ENCODE measurements around the gene ERICH6. TPM values are rescaled to one million over a fixed set of nuclear protein-coding genes. Genes with fewer than 3 reads are reported as not detected.
"Not testable (repeated sequence)": the region's sequence is repeated elsewhere in the genome, so short reads cannot be mapped to it uniquely, and the experiment has no call there.

Gene ERICH6
- polyA plus RNA-seq, 3 donors, result 0.04 TPM; not detected in 2

GRCh38 chr3:150626148-150626930 lies 77.4 kb downstream of the ERICH6 start:
- 100% methylated on average over 2 of the region's 2 CpGs for WGBS (ENCODE audit: insufficient coverage)
- H3K36me3 ChIP-seq (replicated peaks in 1 of 2; ENCODE audit: control insufficient read depth in 1 of 2, insufficient read depth in 2 of 2, low read length in 2 of 2), result peaks cover 58 to 72% of the 10 kb centered on the region in 2 donors
- H3K4me3 Mint-ChIP-seq, result no peak overlapping the region

GRCh38 chr3:150623945-150624344 lies 79.8 kb downstream of the ERICH6 start:
- no peak overlapping the region for H3K9ac ChIP-seq (ENCODE audit: insufficient read depth, low read length, poor library complexity, severe bottlenecking)
- no peak overlapping the region for H2AFZ ChIP-seq (ENCODE audit: insufficient read depth, low read depth, low read length, poor library complexity, severe bottlenecking)
- no peak overlapping the region for H3K4me3 ChIP-seq (replicated peaks in 1 of 3; ENCODE audit: low read depth in 2 of 3, low read length in 3 of 3)
- peaks cover 45 to 65% of the 10 kb centered on the region in 2 donors for H3K36me3 ChIP-seq (replicated peaks in 1 of 2; ENCODE audit: control insufficient read depth in 1 of 2, insufficient read depth in 2 of 2, low read length in 2 of 2)
- Mint-ChIP-seq H3K27me3 (ENCODE audit: low read depth in 3 of 3) (no peaks in the 10 kb centered on the region), H3K9me3 (no peaks in the 10 kb centered on the region), H3K4me1 (peaks cover 9% of the 10 kb centered on the region), H3K4me3 (no peak overlapping the region), H3K27ac (peak overlapping the region in 1 of 7 donors; percentile 47), H3K36me3 (peaks cover 46 to 59% of the 10 kb centered on the region in 2 donors)
- no peaks in the 10 kb centered on the region for H3K9me3 ChIP-seq (replicated peaks in 1 of 2; ENCODE audit: control insufficient read depth in 1 of 2, insufficient read depth in 1 of 2, low read length in 2 of 2)
- intact Hi-C loops (cut with micrococcal nuclease), result no loop called here
- no peak for DNase-seq
- no peak for TF ChIP-seq CTCF (IDR thresholded peaks at IDR 0.05)
- H4K20me1 ChIP-seq (ENCODE audit: insufficient read depth, low read length), result peaks cover 73% of the 10 kb centered on the region
- H3K79me2 ChIP-seq (ENCODE audit: insufficient read depth, low read length), result peaks cover 44% of the 10 kb centered on the region
- H3K27ac ChIP-seq (ENCODE audit: low read depth in 1 of 2, low read length in 2 of 2), result no peak overlapping the region
- WGBS (ENCODE audit: insufficient coverage), result no CpG with 5 or more reads among the region's 1 CpG
- no peaks in the 10 kb centered on the region for H3K4me1 ChIP-seq (ENCODE audit: control insufficient read depth in 1 of 2, insufficient read depth in 2 of 2, low read length in 2 of 2)
- H3K4me2 ChIP-seq (replicated peaks; ENCODE audit: extremely low read depth, low read length, poor library complexity, severe bottlenecking), result no peak overlapping the region
- no peaks in the 10 kb centered on the region for H3K27me3 ChIP-seq (ENCODE audit: control insufficient read depth in 2 of 2, insufficient read depth in 2 of 2, low read length in 2 of 2)

More at GRCh38 chr3:150626148-150626930, 77.4 kb downstream of the ERICH6 start:
- DNase-seq, result no peak
- no peaks in the 10 kb centered on the region for H3K27me3 Mint-ChIP-seq (ENCODE audit: low read depth in 3 of 3)
- peak overlapping the region in 1 of 7 donors; percentile 81 for H3K27ac Mint-ChIP-seq
- no peak overlapping the region for H3K4me3 ChIP-seq (replicated peaks in 1 of 3; ENCODE audit: low read depth in 2 of 3, low read length in 3 of 3)
- no peaks in the 10 kb centered on the region for H3K4me1 ChIP-seq (ENCODE audit: control insufficient read depth in 1 of 2, insufficient read depth in 2 of 2, low read length in 2 of 2)
- H3K4me2 ChIP-seq (replicated peaks; ENCODE audit: extremely low read depth, low read length, poor library complexity, severe bottlenecking), result no peak overlapping the region
- no peaks in the 10 kb centered on the region for H3K9me3 Mint-ChIP-seq
- no peak for TF ChIP-seq CTCF (IDR thresholded peaks at IDR 0.05)
- H4K20me1 ChIP-seq (ENCODE audit: insufficient read depth, low read length), result peaks cover 50% of the 10 kb centered on the region
- peaks cover 20% of the 10 kb centered on the region for H3K79me2 ChIP-seq (ENCODE audit: insufficient read depth, low read length)
- peak overlapping the region in 1 of 2 donors; percentile 12 for H3K27ac ChIP-seq (ENCODE audit: low read depth in 1 of 2, low read length in 2 of 2)
- H3K27me3 ChIP-seq (ENCODE audit: control insufficient read depth in 2 of 2, insufficient read depth in 2 of 2, low read length in 2 of 2), result no peaks in the 10 kb centered on the region
- intact Hi-C loops (cut with micrococcal nuclease), result no loop called here
- H3K36me3 Mint-ChIP-seq, result peaks cover 57 to 68% of the 10 kb centered on the region in 2 donors
- no peaks in the 10 kb centered on the region for H3K9me3 ChIP-seq (replicated peaks in 1 of 2; ENCODE audit: control insufficient read depth in 1 of 2, insufficient read depth in 1 of 2, low read length in 2 of 2)
- H3K4me1 Mint-ChIP-seq, result peaks cover 4% of the 10 kb centered on the region
- H2AFZ ChIP-seq (ENCODE audit: insufficient read depth, low read depth, low read length, poor library complexity, severe bottlenecking), result no peak overlapping the region
- no peak overlapping the region for H3K9ac ChIP-seq (ENCODE audit: insufficient read depth, low read length, poor library complexity, severe bottlenecking)

GRCh38 chr3:150622955-150623354 lies 80.8 kb downstream of the ERICH6 start:
- H3K27ac ChIP-seq (ENCODE audit: low read depth in 1 of 2, low read length in 2 of 2); H3K4me1 ChIP-seq (ENCODE audit: control insufficient read depth in 1 of 2, insufficient read depth in 2 of 2, low read length in 2 of 2); intact Hi-C loops (cut with micrococcal nuclease); H2AFZ ChIP-seq (ENCODE audit: insufficient read depth, low read depth, low read length, poor library complexity, severe bottlenecking); H3K4me2 ChIP-seq (replicated peaks; ENCODE audit: extremely low read depth, low read length, poor library complexity, severe bottlenecking); H3K4me3 Mint-ChIP-seq; H3K27me3 Mint-ChIP-seq (ENCODE audit: low read depth in 3 of 3); H3K4me1 Mint-ChIP-seq; DNase-seq; H3K4me3 ChIP-seq (replicated peaks in 1 of 3; ENCODE audit: low read depth in 2 of 3, low read length in 3 of 3); H3K9me3 ChIP-seq (replicated peaks in 1 of 2; ENCODE audit: control insufficient read depth in 1 of 2, insufficient read depth in 1 of 2, low read length in 2 of 2); H3K9me3 Mint-ChIP-seq; H3K27ac Mint-ChIP-seq; H3K9ac ChIP-seq (ENCODE audit: insufficient read depth, low read length, poor library complexity, severe bottlenecking); H3K27me3 ChIP-seq (ENCODE audit: control insufficient read depth in 2 of 2, insufficient read depth in 2 of 2, low read length in 2 of 2): not testable (repeated sequence)
- peaks cover 54% of the 10 kb centered on the region for H3K79me2 ChIP-seq (ENCODE audit: insufficient read depth, low read length)
- peaks cover 48 to 65% of the 10 kb centered on the region in 2 donors for H3K36me3 ChIP-seq (replicated peaks in 1 of 2; ENCODE audit: control insufficient read depth in 1 of 2, insufficient read depth in 2 of 2, low read length in 2 of 2)
- H3K36me3 Mint-ChIP-seq, result peaks cover 48 to 62% of the 10 kb centered on the region in 2 donors
- peaks cover 83% of the 10 kb centered on the region for H4K20me1 ChIP-seq (ENCODE audit: insufficient read depth, low read length)

Measured in CD14-positive monocyte (primary cell).